ENCODE measurements around the gene METTL24.

DNA sequence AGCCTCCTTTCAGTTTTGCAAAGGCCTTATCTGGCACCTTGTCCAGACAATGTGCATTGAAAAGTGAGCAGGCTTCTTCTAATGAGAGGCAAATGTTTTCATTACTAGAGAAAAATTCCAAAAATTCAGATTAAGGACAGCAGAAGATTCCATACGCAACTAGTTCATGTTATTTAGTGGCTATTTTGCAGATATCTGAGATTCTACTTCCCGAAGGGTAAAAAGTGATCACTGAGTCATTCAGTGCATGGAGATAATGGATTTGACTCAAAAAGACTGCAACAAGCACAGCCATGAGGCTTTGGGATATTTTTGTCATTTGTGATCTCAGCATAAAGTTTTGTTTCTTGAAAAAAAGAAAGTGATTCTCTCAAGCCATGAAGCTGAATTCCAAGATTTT, 29.9 kb downstream of the METTL24 start:
- TF ChIP-seq, protein P1, sequence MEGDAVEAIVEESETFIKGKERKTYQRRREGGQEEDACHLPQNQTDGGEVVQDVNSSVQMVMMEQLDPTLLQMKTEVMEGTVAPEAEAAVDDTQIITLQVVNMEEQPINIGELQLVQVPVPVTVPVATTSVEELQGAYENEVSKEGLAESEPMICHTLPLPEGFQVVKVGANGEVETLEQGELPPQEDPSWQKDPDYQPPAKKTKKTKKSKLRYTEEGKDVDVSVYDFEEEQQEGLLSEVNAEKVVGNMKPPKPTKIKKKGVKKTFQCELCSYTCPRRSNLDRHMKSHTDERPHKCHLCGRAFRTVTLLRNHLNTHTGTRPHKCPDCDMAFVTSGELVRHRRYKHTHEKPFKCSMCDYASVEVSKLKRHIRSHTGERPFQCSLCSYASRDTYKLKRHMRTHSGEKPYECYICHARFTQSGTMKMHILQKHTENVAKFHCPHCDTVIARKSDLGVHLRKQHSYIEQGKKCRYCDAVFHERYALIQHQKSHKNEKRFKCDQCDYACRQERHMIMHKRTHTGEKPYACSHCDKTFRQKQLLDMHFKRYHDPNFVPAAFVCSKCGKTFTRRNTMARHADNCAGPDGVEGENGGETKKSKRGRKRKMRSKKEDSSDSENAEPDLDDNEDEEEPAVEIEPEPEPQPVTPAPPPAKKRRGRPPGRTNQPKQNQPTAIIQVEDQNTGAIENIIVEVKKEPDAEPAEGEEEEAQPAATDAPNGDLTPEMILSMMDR (IDR thresholded peaks at IDR 0.05), result no peak
- TF ChIP-seq POLR2AphosphoS5 (IDR thresholded peaks at IDR 0.05) (no peak), POLR2A (IDR thresholded peaks at IDR 0.05) (no peak)

All from prostate gland (tissue), 2 donors.